K562 (cell line): ENCODE results near the gene SLC25A45. TPM values are rescaled to one million over a fixed set of nuclear protein-coding genes. Genes with fewer than 3 reads are reported as not detected.

Experiments used
- ATF1 ChIP-seq, 2 experiments: fragments of 450-650 bp in 1 of 2; IDR thresholded peaks; 2 replicates each; pipeline ENCODE4 v1.6.1; 2016; ENCODE audit warnings: missing compliant biosample characterization in 1 of 2, missing genetic modification characterization in 1 of 2
- CHD4 ChIP-seq: fragments of 200-600 bp; sonication (generic); IDR thresholded peaks from 3 replicates; pipeline ENCODE4 v1.6.1; 2012; ENCODE audit warnings: low read depth, mild to moderate bottlenecking, mixed read lengths, low read length, inconsistent platforms; ENCODE audit not compliant: insufficient read depth, insufficient replicate concordance, poor library complexity, severe bottlenecking
- CREBBP ChIP-seq: IDR thresholded peaks from one replicate; pipeline ENCODE4 v1.6.1; 2012; ENCODE audit warnings: low read depth, mild to moderate bottlenecking, control low read depth, inconsistent platforms, low read length
- ETV6 ChIP-seq, 3 experiments: fragments of 150-350 bp in 1 of 3; sonication (generic) in 1 of 3; formaldehyde crosslinking in 1 of 3; IDR thresholded peaks; 2 replicates each; pipeline versions ENCODE4 v1.6.1 to v1.8.0; 2014 to 2022; ENCODE audit warnings: borderline replicate concordance in 2 of 3, low read depth in 2 of 3, antibody characterized with exemption in 1 of 3, low read length in 1 of 3, mild to moderate bottlenecking in 1 of 3, missing genetic modification reagents in 1 of 3
- HDAC2 ChIP-seq: fragments of 450-650 bp; IDR thresholded peaks from 2 replicates; pipeline ENCODE4 v1.6.1; 2016; ENCODE audit warnings: mild to moderate bottlenecking
- HEY1 ChIP-seq: fragments of 250-450 bp; sonication (Bioruptor Pico); IDR thresholded peaks from 2 replicates; pipeline ENCODE4 v1.5.0; 2020; ENCODE audit warnings: mild to moderate bottlenecking, moderate library complexity, borderline replicate concordance
- HMGXB4 ChIP-seq: sonication (generic); formaldehyde crosslinking; IDR thresholded peaks from 2 replicates; pipeline ENCODE4 v1.8.1; 2023; ENCODE audit warnings: mild to moderate bottlenecking, missing genetic modification reagents
- MTA1 ChIP-seq: fragments of 450-650 bp; IDR thresholded peaks from 2 replicates; pipeline ENCODE4 v1.6.1; 2017; ENCODE audit warnings: borderline replicate concordance
- PHB ChIP-seq: fragments of 250-450 bp; sonication (Bioruptor Pico); IDR thresholded peaks from 2 replicates; pipeline ENCODE4 v1.5.0; 2021
- POLR2G ChIP-seq: fragments of 200-400 bp; formaldehyde crosslinking; IDR thresholded peaks from 2 replicates; pipeline ENCODE4 v1.6.1; 2017; ENCODE audit warnings: low read depth, mild to moderate bottlenecking, antibody characterized with exemption, low read length, moderate library complexity
- SETDB1 ChIP-seq: IDR thresholded peaks from one replicate; pipeline ENCODE4 v1.6.1; 2012; ENCODE audit warnings: low read length, control low read depth, inconsistent platforms
- SNAPC5 ChIP-seq: fragments of 250-450 bp; sonication (Bioruptor Pico); IDR thresholded peaks from 2 replicates; pipeline ENCODE4 v1.8.0; 2021; ENCODE audit warnings: moderate library complexity, mild to moderate bottlenecking, inconsistent platforms
- TCF7 ChIP-seq: sonication (generic); IDR thresholded peaks from 2 replicates; pipeline ENCODE4 v1.6.1; 2016; ENCODE audit warnings: antibody characterized with exemption, borderline replicate concordance
- ZFP36 ChIP-seq: fragments of 150-350 bp; IDR thresholded peaks from 2 replicates; pipeline ENCODE4 v1.6.1; 2018; ENCODE audit warnings: low read length, low read depth; ENCODE audit not compliant: partially characterized antibody
- ZNF232 ChIP-seq: sonication (generic); formaldehyde crosslinking; IDR thresholded peaks from 2 replicates; pipeline ENCODE4 v1.8.0; 2022; ENCODE audit warnings: mild to moderate bottlenecking, missing genetic modification reagents
- polyA plus RNA-seq, 8 experiments: library from polyadenylated mRNA; depleted of rRNA in 4 of 8; stranded (reverse) in 5 of 8; unstranded in 3 of 8; fragments of >200 nt; fragmentation: Nextera tagmentation in 2 of 8; fragmentation: Illumina TruSeq in 1 of 8; extraction: Ambion mirVana in 2 of 8; extraction: Trizol in 1 of 8; gene quantifications; 2 replicates each; pipeline versions ENCODE4 v1.2.1 to v1.2.3, GENCODE V29; 2011 to 2014; ENCODE audit warnings: inconsistent platforms in 1 of 8, missing spikeins in 1 of 8
- total RNA-seq, 7 experiments: library from RNA; depleted of rRNA in 6 of 7; stranded (reverse); fragments of >200 nt in 6 of 7; fragmentation: Illumina TruSeq in 2 of 7; extraction: Trizol in 2 of 7; gene quantifications; 2 replicates each; pipeline versions ENCODE4 v1.2.1 to v1.2.3, GENCODE V29; 2011 to 2021; ENCODE audit warnings: low replicate concordance in 1 of 7
- TF ChIP-seq, protein P1 (sequence below): fragments of 250-450 bp; sonication (Bioruptor Pico); IDR thresholded peaks from 2 replicates; pipeline ENCODE4 v1.4.0; 2020; ENCODE audit warnings: mild to moderate bottlenecking
- TF ChIP-seq, protein P2 (sequence below): fragments of 450-650 bp; IDR thresholded peaks from 2 replicates; pipeline ENCODE4 v1.6.1; 2017; ENCODE audit warnings: antibody characterized with exemption, mild to moderate bottlenecking
- TF ChIP-seq, protein P3 (sequence below): fragments of 450-650 bp; IDR thresholded peaks from 2 replicates; pipeline ENCODE4 v1.6.1; 2018; ENCODE audit warnings: mild to moderate bottlenecking, low read depth; ENCODE audit not compliant: partially characterized antibody

SLC25A45 gene
- total and polyA plus RNA-seq, 9 of the 15 experiments (the other 6 are each of a cell fraction or from before 2014, with no cell fraction given), result 0.15 to 2.3 (median 0.68) TPM

DNA sequence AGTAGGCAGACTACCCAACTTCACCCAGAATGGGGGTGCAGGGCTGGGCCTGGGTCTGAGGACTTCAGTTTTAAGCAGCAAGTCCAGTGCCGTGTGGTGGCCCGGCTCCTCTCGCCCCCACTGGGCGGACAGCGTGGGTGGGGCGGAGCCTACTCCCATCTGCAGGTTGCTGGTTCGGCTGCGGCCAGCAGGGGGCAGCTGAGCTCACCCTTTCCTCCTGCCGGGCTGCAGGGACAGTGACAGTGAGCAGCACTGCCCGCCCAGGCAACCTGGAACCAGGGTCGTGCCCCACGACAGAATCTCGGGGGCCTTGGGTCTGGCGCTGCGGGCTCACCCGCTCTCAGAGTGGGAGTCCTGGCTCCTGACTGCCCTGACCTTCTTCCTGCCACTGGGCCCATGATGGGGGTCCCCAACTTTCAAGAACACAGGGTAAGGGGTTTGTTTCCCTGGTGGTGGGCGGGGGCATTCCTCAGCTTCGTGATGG lies 33.9 kb upstream of the SLC25A45 start (continued):
- TF ChIP-seq, protein P1, sequence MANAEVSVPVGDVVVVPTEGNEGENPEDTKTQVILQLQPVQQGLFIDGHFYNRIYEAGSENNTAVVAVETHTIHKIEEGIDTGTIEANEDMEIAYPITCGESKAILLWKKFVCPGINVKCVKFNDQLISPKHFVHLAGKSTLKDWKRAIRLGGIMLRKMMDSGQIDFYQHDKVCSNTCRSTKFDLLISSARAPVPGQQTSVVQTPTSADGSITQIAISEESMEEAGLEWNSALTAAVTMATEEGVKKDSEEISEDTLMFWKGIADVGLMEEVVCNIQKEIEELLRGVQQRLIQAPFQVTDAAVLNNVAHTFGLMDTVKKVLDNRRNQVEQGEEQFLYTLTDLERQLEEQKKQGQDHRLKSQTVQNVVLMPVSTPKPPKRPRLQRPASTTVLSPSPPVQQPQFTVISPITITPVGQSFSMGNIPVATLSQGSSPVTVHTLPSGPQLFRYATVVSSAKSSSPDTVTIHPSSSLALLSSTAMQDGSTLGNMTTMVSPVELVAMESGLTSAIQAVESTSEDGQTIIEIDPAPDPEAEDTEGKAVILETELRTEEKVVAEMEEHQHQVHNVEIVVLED (CRISPR knock-in tag), result peak; percentile 51
- TF ChIP-seq SNAPC5 (CRISPR knock-in tag) (no peak), MTA1 (no peak), HEY1 (no peak), CHD4 (no peak), CREBBP (no peak), HDAC2 (peak; percentile 46), PHB (CRISPR knock-in tag) (no peak), POLR2G (peak; percentile 78), ZFP36 (peak; percentile 36), HMGXB4 (CRISPR knock-in tag) (0 out of 2 replicates have a peak, but pooled peaks have one; percentile 53), ZNF232 (CRISPR knock-in tag) (no peak), ATF1 (CRISPR knock-in tag; IDR thresholded peaks at IDR 0.05) (no peak), ATF1 (tag; IDR thresholded peaks at IDR 0.05) (peak; percentile 55), SETDB1 (no peak), ETV6 (IDR thresholded peaks at IDR 0.05; ENCODE audit: borderline replicate concordance in 1 of 2, low read depth in 2 of 2, low read length in 1 of 2) (no peak), ETV6 (CRISPR knock-in tag; IDR thresholded peaks at IDR 0.05; ENCODE audit: borderline replicate concordance) (no peak), TCF7 (no peak)
- TF ChIP-seq, protein P2, sequence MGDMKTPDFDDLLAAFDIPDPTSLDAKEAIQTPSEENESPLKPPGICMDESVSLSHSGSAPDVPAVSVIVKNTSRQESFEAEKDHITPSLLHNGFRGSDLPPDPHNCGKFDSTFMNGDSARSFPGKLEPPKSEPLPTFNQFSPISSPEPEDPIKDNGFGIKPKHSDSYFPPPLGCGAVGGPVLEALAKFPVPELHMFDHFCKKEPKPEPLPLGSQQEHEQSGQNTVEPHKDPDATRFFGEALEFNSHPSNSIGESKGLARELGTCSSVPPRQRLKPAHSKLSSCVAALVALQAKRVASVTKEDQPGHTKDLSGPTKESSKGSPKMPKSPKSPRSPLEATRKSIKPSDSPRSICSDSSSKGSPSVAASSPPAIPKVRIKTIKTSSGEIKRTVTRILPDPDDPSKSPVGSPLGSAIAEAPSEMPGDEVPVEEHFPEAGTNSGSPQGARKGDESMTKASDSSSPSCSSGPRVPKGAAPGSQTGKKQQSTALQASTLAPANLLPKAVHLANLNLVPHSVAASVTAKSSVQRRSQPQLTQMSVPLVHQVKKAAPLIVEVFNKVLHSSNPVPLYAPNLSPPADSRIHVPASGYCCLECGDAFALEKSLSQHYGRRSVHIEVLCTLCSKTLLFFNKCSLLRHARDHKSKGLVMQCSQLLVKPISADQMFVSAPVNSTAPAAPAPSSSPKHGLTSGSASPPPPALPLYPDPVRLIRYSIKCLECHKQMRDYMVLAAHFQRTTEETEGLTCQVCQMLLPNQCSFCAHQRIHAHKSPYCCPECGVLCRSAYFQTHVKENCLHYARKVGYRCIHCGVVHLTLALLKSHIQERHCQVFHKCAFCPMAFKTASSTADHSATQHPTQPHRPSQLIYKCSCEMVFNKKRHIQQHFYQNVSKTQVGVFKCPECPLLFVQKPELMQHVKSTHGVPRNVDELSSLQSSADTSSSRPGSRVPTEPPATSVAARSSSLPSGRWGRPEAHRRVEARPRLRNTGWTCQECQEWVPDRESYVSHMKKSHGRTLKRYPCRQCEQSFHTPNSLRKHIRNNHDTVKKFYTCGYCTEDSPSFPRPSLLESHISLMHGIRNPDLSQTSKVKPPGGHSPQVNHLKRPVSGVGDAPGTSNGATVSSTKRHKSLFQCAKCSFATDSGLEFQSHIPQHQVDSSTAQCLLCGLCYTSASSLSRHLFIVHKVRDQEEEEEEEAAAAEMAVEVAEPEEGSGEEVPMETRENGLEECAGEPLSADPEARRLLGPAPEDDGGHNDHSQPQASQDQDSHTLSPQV, result no peak
- TF ChIP-seq, protein P3, sequence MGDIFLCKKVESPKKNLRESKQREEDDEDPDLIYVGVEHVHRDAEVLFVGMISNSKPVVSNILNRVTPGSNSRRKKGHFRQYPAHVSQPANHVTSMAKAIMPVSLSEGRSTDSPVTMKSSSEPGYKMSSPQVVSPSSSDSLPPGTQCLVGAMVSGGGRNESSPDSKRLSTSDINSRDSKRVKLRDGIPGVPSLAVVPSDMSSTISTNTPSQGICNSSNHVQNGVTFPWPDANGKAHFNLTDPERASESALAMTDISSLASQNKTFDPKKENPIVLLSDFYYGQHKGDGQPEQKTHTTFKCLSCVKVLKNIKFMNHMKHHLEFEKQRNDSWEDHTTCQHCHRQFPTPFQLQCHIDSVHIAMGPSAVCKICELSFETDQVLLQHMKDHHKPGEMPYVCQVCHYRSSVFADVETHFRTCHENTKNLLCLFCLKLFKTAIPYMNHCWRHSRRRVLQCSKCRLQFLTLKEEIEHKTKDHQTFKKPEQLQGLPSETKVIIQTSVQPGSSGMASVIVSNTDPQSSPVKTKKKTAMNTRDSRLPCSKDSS, result no peak
